ENCODE results near the gene KAT6B. TPM values are rescaled to one million over a fixed set of nuclear protein-coding genes. Genes with fewer than 3 reads are reported as not detected.

KAT6B gene
- total RNA-seq, 4 donors from 2014 or later: 12.0 to 37.7 (median 21.6) TPM

GRCh38 chr10:74880041-74880440, 53.6 kb downstream of the KAT6B start:
- Histone ChIP-seq H3K36me3 (no peaks in the 10 kb centered on the region), H3K4me3 (no peak overlapping the region), H3K27me3 (no peaks in the 10 kb centered on the region), H3K4me1 (peaks cover 21 to 32% of the 10 kb centered on the region in 2 donors), H3K9me3 (no peaks in the 10 kb centered on the region), H3K27ac (no peak overlapping the region)
- in situ Hi-C loops (cut with MboI; ENCODE audit: low sequenced_read_pairs in 4 of 4) (no loop called here), intact Hi-C loops (cut with DNase I; ENCODE audit: low total_unique reads) (no loop called here)
- no peak for DNase-seq
- no peak for TF ChIP-seq CTCF (IDR thresholded peaks at IDR 0.05 in 4 of 5, conservative IDR thresholded peaks at IDR 0.05 in 1 of 5)
- TF ChIP-seq POLR2A (IDR thresholded peaks at IDR 0.05): no peak
- no peak for ATAC-seq

- no peak for DNase-seq
- H3K27me3 ChIP-seq: no peaks in the 10 kb centered on the region
- H3K27ac ChIP-seq: no peak overlapping the region
- in situ Hi-C loops (cut with MboI; ENCODE audit: low sequenced_read_pairs in 4 of 4): no loop called here
- no peaks in the 10 kb centered on the region for H3K36me3 ChIP-seq
- H3K4me3 ChIP-seq: no peak overlapping the region
- ATAC-seq: no peak
- H3K9me3 ChIP-seq: no peaks in the 10 kb centered on the region
- intact Hi-C loops (cut with DNase I; ENCODE audit: low total_unique reads): no loop called here
- TF ChIP-seq CTCF (IDR thresholded peaks at IDR 0.05 in 4 of 5, conservative IDR thresholded peaks at IDR 0.05 in 1 of 5) (no peak), POLR2A (IDR thresholded peaks at IDR 0.05) (no peak)
- peaks cover 19 to 30% of the 10 kb centered on the region in 2 donors for H3K4me1 ChIP-seq
Measured at GRCh38 chr10:74881253-74881884, 55.0 kb downstream of the KAT6B start.

- no peak for ATAC-seq
- Histone ChIP-seq H3K9me3 (no peaks in the 10 kb centered on the region), H3K27ac (peak overlapping the region in 1 of 4 donors; percentile 1), H3K4me3 (no peak overlapping the region), H3K27me3 (no peaks in the 10 kb centered on the region), H3K4me1 (peaks cover 28 to 30% of the 10 kb centered on the region in 2 donors), H3K36me3 (no peaks in the 10 kb centered on the region)
- in situ Hi-C loops (cut with MboI; ENCODE audit: low sequenced_read_pairs in 4 of 4) (no loop called here), intact Hi-C loops (cut with DNase I; ENCODE audit: low total_unique reads) (no loop called here)
- no peak for DNase-seq
- TF ChIP-seq POLR2A (IDR thresholded peaks at IDR 0.05) (no peak), CTCF (IDR thresholded peaks at IDR 0.05 in 4 of 5, conservative IDR thresholded peaks at IDR 0.05 in 1 of 5) (no peak)
Measured at GRCh38 chr10:74882427-74882826, 56.0 kb downstream of the KAT6B start.

- Histone ChIP-seq H3K4me1 (peaks cover 32 to 35% of the 10 kb centered on the region in 2 donors), H3K9me3 (no peaks in the 10 kb centered on the region), H3K27ac (peak overlapping the region in 3 of 4 donors; percentile 1 to 36 (median 31)), H3K36me3 (no peaks in the 10 kb centered on the region), H3K27me3 (no peaks in the 10 kb centered on the region), H3K4me3 (no peak overlapping the region)
- ATAC-seq (no peak), DNase-seq (no peak)
- intact Hi-C loops (cut with DNase I; ENCODE audit: low total_unique reads) (no loop called here), in situ Hi-C loops (cut with MboI; ENCODE audit: low sequenced_read_pairs in 4 of 4) (no loop called here)
- TF ChIP-seq POLR2A (IDR thresholded peaks at IDR 0.05): no peak
- no peak for TF ChIP-seq CTCF (IDR thresholded peaks at IDR 0.05 in 4 of 5, conservative IDR thresholded peaks at IDR 0.05 in 1 of 5)
Measured at GRCh38 chr10:74882831-74883230, 56.4 kb downstream of the KAT6B start.

- no peaks in the 10 kb centered on the region for H3K36me3 ChIP-seq
- peak overlapping the region in 3 of 4 donors; percentile 1 to 36 (median 31) for H3K27ac ChIP-seq
- no peaks in the 10 kb centered on the region for H3K9me3 ChIP-seq
- ATAC-seq (no peak), DNase-seq (no peak)
- H3K27me3 ChIP-seq: no peaks in the 10 kb centered on the region
- TF ChIP-seq POLR2A (IDR thresholded peaks at IDR 0.05): no peak
- in situ Hi-C loops (cut with MboI; ENCODE audit: low sequenced_read_pairs in 4 of 4) (no loop called here), intact Hi-C loops (cut with DNase I; ENCODE audit: low total_unique reads) (no loop called here)
- no peak overlapping the region for H3K4me3 ChIP-seq
- H3K4me1 ChIP-seq: peaks cover 38 to 40% of the 10 kb centered on the region in 2 donors
Measured at GRCh38 chr10:74883428-74883827, 57.0 kb downstream of the KAT6B start.
